ENCODE results near the gene ORM1. TPM values are rescaled to one million over a fixed set of nuclear protein-coding genes. Genes with fewer than 3 reads are reported as not detected.
"Not testable (repeated sequence)": the region's sequence is repeated elsewhere in the genome, so short reads cannot be mapped to it uniquely, and the experiment has no call there.

The ORM1 gene
- polyA plus RNA-seq, 3 donors: 0.25 to 0.53 TPM; not detected in 1

DNA sequence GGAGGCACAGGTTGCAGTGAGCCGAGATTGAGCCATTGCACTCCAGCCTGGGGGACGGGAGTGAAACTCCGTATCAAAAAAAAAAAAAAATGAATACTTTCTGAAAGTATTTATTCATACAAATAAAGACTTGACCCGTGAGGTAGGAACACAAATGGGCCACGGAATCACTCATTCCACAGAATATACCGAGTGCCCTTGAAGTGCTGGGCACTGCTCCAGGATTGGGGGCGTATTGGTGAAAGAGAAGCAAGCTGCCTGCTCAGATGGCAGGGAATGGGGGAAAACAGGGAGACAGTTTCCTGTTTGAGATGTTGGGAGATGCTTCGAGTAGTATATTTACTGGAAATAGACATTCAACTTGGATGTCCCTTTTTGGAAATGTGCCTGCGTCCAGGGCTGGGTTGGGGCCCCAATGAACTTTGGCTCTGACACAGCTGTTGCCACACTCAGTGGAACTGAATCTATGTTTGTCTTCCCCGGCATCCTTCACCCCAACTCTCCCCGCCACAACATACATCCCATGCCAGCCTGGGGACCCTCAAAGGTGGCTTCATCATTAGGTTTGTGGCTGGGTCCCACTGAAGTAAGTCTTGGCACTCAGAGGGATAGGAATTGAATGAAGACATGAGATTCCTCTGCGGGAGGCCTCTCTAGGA is 609 bp upstream of the ORM1 start:
- DNase-seq (ENCODE audit: low read depth in 3 of 3, low spot score in 2 of 3): not testable (repeated sequence)

DNA sequence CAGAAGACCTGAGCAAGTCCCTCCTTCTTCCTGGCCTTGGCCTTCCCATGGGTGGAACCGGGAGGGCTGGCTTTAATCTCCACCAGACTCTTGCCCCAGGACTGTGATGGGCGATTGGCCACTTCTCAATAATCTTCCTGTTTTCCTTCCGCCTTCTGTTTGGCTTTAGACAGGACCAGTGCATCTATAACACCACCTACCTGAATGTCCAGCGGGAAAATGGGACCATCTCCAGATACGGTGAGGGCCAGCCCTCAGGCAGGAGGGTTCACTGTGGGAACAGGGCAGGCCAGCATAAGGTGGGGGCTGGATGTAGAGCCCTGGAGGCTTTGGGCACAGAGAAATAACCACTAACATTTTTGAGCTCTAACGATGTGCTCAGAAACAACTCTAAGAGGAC is 951 bp downstream of the ORM1 start:
- not testable (repeated sequence) for DNase-seq (ENCODE audit: low read depth in 3 of 3, low spot score in 2 of 3)

DNA sequence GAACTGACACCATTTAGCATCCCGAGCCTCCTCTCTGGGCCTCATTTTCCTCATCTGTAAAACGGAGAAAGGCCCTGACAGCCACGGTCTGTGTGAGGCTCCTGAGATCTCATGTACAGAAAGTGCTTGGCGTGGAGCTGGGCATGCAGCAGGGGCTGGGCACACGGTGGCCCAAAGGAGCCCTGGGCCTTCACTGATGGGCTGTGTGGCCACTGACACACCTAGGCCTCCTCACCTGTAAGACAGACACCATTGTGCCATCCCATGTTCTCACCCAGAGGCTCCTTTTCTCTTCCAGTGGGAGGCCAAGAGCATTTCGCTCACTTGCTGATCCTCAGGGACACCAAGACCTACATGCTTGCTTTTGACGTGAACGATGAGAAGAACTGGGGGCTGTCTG is 1.6 kb downstream of the ORM1 start:
- no peak for DNase-seq (ENCODE audit: low read depth in 3 of 3, low spot score in 2 of 3)

DNA sequence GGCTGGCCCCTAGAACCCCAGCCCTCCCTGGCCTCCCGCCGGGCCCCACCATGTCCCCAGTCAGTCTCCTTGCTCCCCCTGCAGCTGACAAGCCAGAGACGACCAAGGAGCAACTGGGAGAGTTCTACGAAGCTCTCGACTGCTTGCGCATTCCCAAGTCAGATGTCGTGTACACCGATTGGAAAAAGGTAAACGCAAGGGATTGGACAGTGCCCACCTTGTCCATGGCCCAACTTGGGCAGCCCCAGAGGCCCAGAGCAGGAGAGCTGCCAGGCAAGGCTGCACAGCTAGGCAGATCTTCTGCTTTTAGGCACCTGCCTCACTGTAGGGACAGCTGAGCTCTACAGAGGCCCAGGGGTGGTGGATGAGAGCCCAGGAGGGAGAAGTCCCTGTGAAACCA is 2.1 kb downstream of the ORM1 start:
- not testable (repeated sequence) for DNase-seq (ENCODE audit: low read depth in 3 of 3, low spot score in 2 of 3)

DNA sequence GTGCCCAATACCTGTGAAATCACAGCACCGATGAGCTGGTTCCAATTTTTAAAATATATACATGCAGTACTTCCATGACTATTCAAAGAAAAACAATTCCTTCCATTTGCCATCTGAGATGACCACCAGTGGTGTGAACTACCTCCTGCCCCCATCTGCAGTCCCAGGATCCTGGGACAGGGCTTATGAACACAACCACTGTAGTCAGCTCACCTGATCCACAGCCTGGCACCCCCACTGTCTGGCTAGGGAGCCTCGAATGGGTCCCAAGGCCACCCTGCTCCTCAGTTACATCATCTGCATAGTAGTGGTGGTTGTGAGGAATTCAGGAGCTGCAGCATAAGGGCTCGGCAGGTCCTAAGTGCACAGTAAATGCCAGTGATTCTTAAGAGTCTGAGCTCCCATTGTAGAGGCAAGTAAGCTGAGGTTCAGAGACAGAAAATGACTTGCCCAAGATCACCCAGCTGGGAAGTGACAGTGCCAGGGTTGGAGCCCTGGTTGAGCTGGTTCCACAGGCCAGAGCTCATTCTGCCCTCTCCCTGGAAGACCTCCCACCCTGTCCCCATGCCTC is 2.9 kb downstream of the ORM1 start:
- not testable (repeated sequence) for DNase-seq (ENCODE audit: low read depth in 3 of 3, low spot score in 2 of 3)

DNA sequence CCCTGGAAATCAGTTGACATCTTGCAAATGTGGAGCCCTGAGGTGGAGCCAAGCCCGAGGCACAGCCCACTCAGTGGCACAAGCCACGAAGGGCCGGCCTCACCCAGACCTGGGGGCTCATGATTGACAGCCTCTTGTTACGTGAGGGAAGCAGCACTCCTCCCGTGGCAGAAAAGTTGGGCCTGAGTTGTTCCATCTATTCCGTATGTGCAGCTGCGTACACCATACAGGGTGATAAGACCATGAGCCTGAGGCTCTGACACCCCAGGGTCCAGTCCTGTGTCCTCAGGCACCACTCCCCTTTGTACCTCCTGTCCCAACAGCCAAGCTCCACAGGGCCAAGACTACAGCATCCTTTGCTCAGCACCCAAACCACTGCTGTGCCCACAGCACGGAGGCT is 4.9 kb downstream of the ORM1 start:
- no peak for DNase-seq (ENCODE audit: low read depth in 3 of 3, low spot score in 2 of 3)

DNA sequence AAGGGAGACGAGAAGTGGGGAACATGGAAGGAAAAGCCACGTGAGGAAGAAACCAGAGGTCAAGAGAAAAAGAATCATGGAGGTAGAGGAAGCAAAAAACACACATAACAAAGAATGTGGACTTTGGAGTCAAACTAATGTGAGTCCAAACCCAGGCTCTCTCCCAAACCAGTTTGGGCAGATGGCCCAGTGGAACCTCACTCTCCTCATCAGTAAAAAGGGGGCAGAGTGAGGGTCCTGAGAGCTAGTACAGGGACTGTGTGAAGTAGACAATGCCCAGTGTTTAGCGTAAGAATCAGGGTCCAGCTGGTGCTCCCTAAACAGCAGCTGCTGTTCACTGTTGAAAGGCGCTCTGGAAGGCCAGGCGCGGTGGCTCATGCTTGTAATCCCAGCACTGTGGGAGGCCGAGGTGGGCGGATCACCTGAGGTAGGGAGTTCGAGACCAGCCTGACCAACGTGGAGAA is 5.5 kb downstream of the ORM1 start:
- DNase-seq (ENCODE audit: low read depth in 3 of 3, low spot score in 2 of 3): not testable (repeated sequence)

DNA sequence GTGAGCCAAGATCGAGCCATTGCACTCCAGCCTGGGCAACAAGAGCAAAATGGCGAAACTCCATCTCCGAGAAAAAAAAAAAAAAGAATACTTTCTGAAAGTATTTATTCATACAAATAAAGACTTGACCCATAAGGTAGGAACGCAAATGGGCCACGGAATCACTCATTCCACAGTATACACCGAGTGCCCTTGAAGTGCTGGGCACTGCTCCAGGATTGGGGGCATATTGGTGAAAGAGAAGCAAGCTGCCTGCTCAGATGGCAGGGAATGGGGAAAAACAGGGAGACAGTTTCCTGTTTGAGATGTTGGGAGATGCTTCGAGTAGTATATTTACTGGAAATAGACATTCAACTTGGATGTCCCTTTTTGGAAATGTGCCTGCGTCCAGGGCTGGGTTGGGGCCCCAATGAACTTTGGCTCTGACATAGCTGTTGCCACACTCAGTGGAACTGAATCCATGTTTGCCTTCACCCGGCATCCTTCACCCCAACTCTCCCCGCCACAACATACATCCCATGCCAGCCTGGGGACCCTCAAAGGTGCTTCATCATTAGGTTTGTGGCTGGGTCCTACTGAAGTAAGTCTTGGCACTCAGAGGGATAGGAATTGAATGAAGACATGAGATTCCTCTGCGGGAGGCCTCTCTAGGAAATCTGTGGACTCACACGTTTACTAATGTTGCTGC is 6.2 kb downstream of the ORM1 start:
- DNase-seq (ENCODE audit: low read depth in 3 of 3, low spot score in 2 of 3): not testable (repeated sequence)

DNA sequence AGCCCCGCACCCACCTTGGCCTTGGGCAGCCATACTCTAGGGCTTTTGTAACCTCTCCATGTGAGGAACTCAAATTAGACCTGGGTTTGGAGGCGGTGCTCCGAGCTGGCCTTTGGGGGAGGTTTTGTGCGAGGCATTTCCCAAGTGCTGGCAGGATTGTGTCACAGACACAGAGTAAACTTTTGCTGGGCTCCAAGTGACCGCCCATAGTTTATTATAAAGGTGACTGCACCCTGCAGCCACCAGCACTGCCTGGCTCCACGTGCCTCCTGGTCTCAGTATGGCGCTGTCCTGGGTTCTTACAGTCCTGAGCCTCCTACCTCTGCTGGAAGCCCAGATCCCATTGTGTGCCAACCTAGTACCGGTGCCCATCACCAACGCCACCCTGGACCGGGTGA is 6.7 kb downstream of the ORM1 start, which contains the start of gene ORM2:
TSS of gene ORM2 (plus strand) at position 245 of the 398 bp plus-strand sequence. CDS start at position 281, 36 bp downstream.
- not testable (repeated sequence) for DNase-seq (ENCODE audit: low read depth in 3 of 3, low spot score in 2 of 3)

DNA sequence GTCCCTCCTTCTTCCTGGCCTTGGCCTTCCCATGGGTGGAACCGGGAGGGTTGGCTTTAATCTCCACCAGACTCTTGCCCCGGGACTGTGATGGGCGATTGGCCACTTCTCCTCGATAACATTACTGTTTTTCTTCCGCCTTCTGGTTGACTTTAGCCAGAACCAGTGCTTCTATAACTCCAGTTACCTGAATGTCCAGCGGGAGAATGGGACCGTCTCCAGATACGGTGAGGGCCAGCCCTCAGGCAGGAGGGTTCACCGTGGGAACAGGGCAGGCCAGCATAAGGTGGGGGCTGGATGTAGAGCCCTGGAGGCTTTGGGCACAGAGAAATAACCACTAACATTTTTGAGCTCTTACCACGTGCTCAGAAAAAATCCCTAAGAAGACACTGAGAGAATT is 7.7 kb downstream of the ORM1 start:
- DNase-seq (ENCODE audit: low read depth in 3 of 3, low spot score in 2 of 3): no peak

DNA sequence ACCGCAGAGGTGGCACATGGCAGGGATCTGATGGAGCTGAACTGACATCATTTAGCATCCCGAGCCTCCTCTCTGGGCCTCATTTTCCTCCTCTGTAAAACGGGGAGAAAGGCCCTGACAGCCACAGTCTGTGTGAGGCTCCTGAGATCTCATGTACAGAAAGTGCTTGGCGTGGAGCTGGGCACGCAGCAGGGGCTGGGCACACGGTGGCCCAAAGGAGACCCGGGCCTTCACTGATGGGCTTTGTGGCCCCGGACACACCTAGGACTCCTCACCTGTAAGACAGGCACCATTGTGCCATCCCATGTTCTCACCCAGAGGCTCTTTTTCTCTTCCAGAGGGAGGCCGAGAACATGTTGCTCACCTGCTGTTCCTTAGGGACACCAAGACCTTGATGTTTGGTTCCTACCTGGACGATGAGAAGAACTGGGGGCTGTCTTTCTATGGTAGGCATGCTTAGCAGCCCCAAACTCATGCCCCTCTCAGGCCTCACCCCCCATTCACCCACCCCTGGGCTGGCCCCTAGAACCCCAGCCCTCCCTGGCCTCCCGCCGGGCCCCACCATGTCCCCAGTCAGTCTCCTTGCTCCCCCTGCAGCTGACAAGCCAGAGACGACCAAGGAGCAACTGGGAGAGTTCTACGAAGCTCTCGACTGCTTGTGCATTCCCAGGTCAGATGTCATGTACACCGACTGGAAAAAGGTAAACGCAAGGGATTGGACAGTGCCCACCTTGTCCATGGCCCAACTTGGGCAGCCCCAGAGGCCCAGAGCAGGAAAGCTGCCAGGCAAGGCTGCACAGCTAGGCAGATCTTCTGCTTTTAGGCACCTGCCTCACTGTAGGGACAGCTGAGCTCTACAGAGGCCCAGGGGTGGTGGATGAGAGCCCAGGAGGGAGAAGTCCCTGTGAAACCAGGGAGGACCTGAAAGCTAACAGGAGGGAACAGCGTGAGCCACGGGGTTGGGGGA is 8.6 kb downstream of the ORM1 start:
- DNase-seq (ENCODE audit: low read depth in 3 of 3, low spot score in 2 of 3): not testable (repeated sequence)

DNA sequence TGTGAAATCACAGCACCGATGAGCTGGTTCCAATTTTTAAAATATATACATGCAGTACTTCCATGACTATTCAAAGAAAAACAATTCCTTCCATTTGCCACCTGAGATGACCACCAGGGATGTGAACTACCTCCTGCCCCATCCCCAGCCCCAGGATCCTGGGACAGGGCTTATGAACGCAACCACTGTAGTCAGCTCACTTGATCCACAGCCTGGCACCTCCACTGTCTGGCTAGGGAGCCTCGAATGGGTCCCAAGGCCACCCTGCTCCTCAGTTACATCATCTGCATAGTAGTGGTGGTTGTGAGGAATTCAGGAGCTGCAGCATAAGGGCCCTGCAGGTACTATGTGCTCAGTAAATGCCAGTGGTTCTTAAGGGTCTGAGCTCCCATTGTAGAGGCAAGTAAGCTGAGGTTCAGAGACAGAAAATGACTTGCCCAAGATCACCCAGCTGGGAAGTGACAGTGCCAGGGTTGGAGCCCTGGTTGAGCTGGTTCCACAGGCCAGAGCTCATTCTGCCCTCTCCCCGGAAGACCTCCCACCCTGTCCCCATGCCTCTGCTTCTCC is 9.7 kb downstream of the ORM1 start:
- not testable (repeated sequence) for DNase-seq (ENCODE audit: low read depth in 3 of 3, low spot score in 2 of 3)

DNA sequence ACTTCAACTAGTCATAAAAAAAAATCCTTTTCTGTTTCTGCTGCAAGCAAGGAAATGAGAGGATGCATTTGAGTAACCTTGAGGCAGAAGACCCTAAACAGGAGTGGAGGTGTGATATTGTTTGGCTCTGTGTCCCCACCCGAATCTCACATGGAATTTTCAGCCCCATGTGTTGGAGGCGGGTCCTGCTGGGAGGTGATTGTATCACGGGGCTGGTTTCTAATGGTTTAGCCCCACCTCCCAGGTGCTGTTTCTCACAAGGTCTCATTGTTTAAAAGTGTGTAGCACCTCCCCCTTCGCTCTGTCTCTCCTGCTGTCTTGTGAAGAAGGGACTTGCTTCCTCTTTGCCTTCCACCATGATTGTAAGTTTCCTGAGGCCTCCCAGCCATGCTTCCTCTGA is 10.8 kb downstream of the ORM1 start:
- not testable (repeated sequence) for DNase-seq (ENCODE audit: low read depth in 3 of 3, low spot score in 2 of 3)

DNA sequence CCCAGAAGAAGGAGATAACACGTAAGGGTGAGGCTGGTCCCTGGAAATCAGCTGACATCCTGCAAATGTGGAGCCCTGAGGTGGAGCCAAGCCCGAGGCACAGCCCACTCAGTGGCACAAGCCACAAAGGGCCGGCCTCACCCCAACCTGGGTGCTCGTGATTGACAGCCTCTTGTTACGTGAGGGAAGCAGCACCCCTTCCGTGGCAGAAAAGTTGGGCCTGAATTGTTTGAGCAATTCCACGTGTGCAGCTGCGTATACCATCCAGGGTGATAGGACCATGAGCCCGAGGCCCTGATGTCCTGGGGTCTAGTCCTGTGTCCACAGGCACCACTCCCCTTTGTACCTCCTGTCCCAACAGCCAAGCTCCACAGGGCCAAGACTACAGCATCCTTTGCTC is 11.6 kb downstream of the ORM1 start:
- DNase-seq (ENCODE audit: low read depth in 3 of 3, low spot score in 2 of 3): no peak

DNA sequence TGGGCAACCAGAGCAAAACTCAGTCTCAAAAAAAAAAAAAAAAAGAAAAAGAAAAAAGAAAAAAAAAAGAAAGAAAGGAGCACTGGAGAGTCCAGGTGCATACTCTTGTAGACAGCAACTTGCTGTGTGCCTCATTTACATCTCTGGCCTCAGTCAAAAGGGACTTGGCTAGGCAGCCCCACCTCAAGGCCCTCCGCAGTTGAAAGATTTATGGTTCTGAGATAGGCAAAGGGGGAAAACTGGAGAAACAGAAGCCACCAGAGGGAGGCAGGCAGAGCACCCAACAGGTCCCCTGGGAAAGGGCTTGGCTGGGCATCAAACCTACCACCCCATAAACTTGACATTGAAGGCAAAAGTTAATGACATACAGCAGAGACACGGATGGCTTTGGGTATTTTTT is 12.8 kb downstream of the ORM1 start:
- no peak for DNase-seq (ENCODE audit: low read depth in 3 of 3, low spot score in 2 of 3)

DNA sequence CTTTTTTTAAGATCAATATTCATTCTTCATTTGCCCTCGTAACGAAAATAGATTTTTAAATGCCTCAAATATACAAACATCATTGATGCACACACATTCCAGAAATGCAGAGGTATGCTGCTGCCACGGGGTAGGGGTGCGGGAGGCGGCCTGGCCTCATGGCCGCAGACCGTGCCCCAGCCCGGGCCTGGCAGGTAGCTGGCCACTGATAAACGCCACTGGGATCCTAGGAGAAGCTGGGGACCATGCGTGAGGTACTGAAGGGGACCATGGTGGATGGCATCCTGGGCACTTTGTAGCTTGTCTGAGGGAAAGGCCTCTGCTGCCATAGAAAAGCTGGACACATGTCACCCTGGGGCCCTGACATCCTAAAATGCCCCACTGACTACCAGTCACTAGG is 13.3 kb downstream of the ORM1 start:
- no peak for DNase-seq (ENCODE audit: low read depth in 3 of 3, low spot score in 2 of 3)

DNA sequence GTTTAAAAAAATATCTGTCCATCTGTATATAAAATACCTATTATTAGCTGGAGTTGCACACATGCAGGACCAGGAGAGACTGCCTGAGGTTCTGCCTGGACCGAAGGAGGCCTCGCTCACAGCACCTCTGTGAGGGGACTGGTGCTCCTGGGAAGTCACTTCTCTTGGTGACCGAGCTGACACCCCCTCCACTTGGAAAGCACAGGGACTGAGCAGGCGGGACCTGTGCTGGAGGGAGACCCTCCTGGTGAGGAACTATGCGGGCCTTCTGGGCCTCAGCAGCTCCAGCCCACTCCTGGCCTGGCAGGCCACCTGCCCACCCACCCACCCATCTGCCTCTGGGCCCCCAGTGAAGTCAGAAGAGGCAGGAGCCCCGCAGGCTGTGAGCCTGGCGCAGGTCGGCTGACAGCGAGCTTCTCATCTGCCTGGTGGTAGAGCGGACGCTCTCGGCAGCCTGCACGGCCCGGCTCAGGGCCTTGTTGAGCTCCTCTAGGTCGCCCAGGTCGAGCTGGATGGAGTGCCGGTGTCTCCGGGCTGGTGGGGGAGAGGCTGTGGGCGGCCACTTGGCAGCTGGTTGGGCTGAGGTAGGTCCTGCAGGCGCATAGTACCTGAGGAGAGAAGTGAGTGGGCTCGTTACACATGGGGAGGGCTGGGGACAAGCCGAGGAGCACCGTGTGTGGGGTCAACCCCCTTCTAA is 13.9 kb downstream of the ORM1 start:
- no peak for DNase-seq (ENCODE audit: low read depth in 3 of 3, low spot score in 2 of 3)

DNA sequence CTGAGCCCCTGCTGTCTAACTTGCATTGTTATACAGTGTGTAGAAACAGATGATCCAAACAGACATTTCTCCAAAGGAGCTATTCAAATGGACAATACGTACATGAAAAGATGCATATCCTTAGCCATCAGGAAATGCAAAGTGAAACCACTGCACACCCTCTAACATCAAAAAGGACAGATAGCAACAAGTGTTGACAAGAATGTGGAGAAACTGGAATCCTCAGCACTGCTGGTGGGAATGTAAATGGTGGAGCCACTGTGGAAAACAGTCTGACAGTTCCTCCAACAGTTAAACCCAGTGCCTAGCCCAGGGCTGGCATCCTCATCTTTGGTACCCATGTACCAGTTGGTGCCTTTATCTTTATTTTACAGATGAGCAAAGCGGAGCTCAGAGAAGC is 15.3 kb downstream of the ORM1 start:
- DNase-seq (ENCODE audit: low read depth in 3 of 3, low spot score in 2 of 3): no peak

DNA sequence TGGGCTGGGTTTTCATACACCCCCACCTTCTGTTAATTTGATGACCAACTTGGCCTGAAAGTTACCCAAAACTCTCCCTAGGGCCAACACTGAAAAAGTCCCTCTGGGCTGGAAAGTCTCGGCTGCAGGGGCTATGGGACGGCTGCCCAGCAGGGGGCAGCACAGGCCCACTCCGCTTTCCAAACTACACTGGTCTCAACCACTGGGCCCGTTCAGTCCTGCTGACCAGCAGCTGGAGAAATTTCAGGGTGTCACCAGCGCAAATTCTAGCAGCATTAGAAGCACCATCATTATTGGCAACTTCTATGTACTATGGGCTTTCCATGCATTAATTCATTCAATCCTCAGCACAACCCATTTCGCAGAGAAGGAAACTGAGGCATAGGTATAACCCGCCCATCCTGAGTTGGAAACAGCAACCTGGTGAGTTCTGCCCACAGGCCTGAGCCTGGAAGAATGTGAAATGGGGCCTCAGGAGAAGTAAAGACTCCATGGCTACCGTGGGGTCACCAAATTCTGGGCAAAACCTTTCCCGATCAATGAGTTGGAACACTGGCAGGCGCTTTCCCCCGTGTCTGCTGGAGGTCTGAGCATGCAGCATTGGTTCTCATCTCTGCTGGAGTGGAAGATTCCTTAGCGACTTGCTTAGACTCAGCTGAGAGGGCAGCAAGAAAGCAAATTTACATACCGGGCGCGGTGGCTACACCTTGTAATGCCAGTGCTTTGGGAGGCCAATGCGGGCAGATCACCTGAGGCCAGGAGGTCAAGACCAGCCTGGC is 16.4 kb downstream of the ORM1 start:
- DNase-seq (ENCODE audit: low read depth in 3 of 3, low spot score in 2 of 3): peak in 1 of 3 donors; percentile 4
